Central memory CD8-positive, alpha-beta T cell (primary cell): ENCODE measurements around the gene PYROXD2.

Source experiments
- ATAC-seq: fragments of 150-1000 bp; cut with Tn5 transposase; replicated peaks from 2 replicates; pipeline ENCODE4 v1.10.0; 2022; ENCODE audit warnings: mild to moderate bottlenecking, moderate FRiP score, moderate number of reproducible peaks; ENCODE audit not compliant: poor library complexity, severe bottlenecking; ENCODE audit errors: extremely low read depth
- DNase-seq, 2 donors: peaks; one replicate each; pipeline ENCODE4 v3.0.0; 2021; ENCODE audit warnings: low spot score in 2 of 2
- H3K27ac Mint-ChIP-seq: one replicate; pipeline ENCODE4 v1.8.0; 2022; ENCODE audit warnings: low read depth, mild to moderate bottlenecking, moderate library complexity, mixed read lengths
- H3K27me3 Mint-ChIP-seq: one replicate; pipeline ENCODE4 v1.8.0; 2022; ENCODE audit warnings: mixed read lengths
- H3K36me3 Mint-ChIP-seq: one replicate; pipeline ENCODE4 v1.8.0; 2022; ENCODE audit warnings: mild to moderate bottlenecking, moderate library complexity, mixed read lengths; ENCODE audit not compliant: insufficient read depth
- H3K4me1 Mint-ChIP-seq: one replicate; pipeline ENCODE4 v1.8.0; 2022; ENCODE audit warnings: mixed read lengths
- H3K4me3 Mint-ChIP-seq: one replicate; pipeline ENCODE4 v1.8.0; 2022; ENCODE audit warnings: mild to moderate bottlenecking, moderate library complexity, mixed read lengths
- H3K9me3 Mint-ChIP-seq: one replicate; pipeline ENCODE4 v1.8.0; 2022; ENCODE audit warnings: mixed read lengths

Gene PYROXD2

DNA sequence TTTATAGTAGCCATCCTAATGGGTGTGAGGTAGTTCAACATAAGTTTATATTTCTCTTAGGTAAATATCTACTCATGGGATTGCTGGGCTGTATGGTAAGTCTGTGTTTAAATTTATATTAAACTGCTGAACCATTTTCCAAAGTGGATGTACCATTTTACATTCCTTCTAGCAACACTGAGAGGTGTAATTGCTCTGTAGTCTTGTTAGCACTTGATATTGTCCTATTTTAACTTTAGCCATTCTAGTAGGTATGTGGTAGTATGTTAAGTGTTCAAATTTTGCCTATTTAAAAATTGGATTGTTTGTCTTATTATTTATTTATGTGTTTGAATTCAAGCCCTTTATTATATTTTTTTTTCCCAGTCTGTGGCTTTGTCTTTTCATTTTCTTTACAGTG lies 34.3 kb upstream of the PYROXD2 start:
- DNase-seq (no peak), ATAC-seq (no peak)
- Mint-ChIP-seq H3K9me3 (no peaks in the 10 kb centered on the region), H3K36me3 (peaks cover 11% of the 10 kb centered on the region), H3K4me3 (no peak overlapping the region), H3K4me1 (peaks cover 25% of the 10 kb centered on the region), H3K27ac (no peak overlapping the region), H3K27me3 (peaks cover 34% of the 10 kb centered on the region)

DNA sequence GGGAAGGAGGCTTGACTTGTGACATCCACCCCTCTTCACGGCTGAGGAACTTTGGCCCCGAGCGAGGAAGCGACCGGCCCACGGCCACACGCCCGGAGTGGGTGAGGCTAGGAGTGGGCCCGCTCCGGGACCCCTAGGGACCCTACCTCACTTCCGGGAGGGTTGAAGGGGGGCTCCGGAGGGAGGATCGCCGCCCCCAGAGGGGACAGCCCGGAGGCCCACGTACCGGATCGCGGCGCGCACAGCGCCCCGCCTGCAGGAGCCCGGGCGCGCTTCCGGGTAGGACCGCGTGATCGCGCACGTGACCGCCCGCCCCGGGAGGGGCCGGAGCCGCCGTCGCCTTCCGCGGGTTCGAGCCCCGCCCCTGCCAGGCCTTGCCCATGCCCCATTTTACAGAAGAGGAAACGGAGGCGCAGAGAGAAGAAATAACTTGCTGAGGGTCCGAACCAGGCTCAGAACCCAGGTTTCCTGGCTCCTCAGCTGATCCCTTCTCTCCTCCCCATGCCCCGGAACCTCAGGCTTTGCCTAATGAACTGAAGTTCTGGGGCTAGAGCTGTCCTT lies 31.8 kb upstream of the PYROXD2 start, which contains the start of gene HPS1:
Gene HPS1, minus strand, starts transcription at position 275 of the 561 bp plus-strand sequence. CDS start 3,695 bp downstream, outside the sequence.
- Mint-ChIP-seq H3K27me3 (peaks cover 24% of the 10 kb centered on the region), H3K27ac (peak within 1 kb of the TSS; percentile 67), H3K4me1 (peaks cover 44% of the 10 kb centered on the region), H3K36me3 (peaks cover 16% of the 10 kb centered on the region), H3K4me3 (peak within 1 kb of the TSS; percentile 90), H3K9me3 (no peaks in the 10 kb centered on the region)
- ATAC-seq (peak; percentile 91), DNase-seq (peak; percentile 65 to 66)

DNA sequence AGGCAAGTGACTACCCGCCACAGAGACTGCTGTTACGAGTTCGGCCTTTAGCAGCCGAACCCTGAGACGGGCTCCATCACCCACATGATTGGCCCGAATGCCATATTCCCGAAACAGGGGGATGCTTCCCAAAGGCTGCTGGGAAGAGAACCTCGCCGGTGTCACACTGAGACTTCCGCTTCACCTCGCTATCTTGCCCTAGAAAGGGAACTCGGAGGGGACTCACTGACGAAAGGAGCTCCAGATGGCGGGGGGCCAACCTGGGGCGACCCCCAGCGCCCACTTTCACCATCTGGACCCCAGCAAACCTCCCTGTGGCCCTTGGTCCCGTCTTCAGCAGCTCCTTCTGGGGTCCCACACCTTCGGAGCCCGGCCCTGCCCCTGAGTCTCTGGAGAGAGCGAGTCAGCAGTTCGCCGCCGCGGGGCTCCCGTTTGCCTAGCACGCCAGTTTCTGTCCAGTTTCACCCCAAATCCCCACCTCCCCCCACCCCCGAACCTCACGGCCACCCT lies 31.2 kb upstream of the PYROXD2 start:
- Mint-ChIP-seq H3K27ac (peak overlapping the region; percentile 67), H3K27me3 (peaks cover 19% of the 10 kb centered on the region), H3K9me3 (no peaks in the 10 kb centered on the region), H3K4me3 (peak overlapping the region; percentile 90), H3K4me1 (peaks cover 49% of the 10 kb centered on the region), H3K36me3 (peaks cover 20% of the 10 kb centered on the region)
- ATAC-seq, result peak; percentile 55
- DNase-seq, result peak; percentile 25 to 28

- peaks cover 23% of the 10 kb centered on the region for H3K36me3 Mint-ChIP-seq
- DNase-seq, result no peak
- H3K27me3 Mint-ChIP-seq, result peaks cover 10% of the 10 kb centered on the region
- peak overlapping the region; percentile 90 for H3K4me3 Mint-ChIP-seq
- H3K27ac Mint-ChIP-seq, result peak overlapping the region; percentile 67
- no peaks in the 10 kb centered on the region for H3K9me3 Mint-ChIP-seq
- peaks cover 53% of the 10 kb centered on the region for H3K4me1 Mint-ChIP-seq
- no peak for ATAC-seq
Measured at GRCh38 chr10:98445200-98445812, 30.3 kb upstream of the PYROXD2 start.

GRCh38 chr10:98444314-98445006 lies 29.5 kb upstream of the PYROXD2 start:
- H3K4me1 Mint-ChIP-seq, result peaks cover 59% of the 10 kb centered on the region
- H3K27ac Mint-ChIP-seq, result peak overlapping the region; percentile 67
- peaks cover 3% of the 10 kb centered on the region for H3K27me3 Mint-ChIP-seq
- ATAC-seq, result no peak
- no peak for DNase-seq
- H3K36me3 Mint-ChIP-seq, result peaks cover 27% of the 10 kb centered on the region
- no peaks in the 10 kb centered on the region for H3K9me3 Mint-ChIP-seq
- H3K4me3 Mint-ChIP-seq, result peak overlapping the region; percentile 90

- H3K4me1 Mint-ChIP-seq, result peaks cover 44% of the 10 kb centered on the region
- no peaks in the 10 kb centered on the region for H3K9me3 Mint-ChIP-seq
- DNase-seq, result no peak
- H3K4me3 Mint-ChIP-seq, result no peak overlapping the region
- peak overlapping the region; percentile 18 for H3K27ac Mint-ChIP-seq
- ATAC-seq, result no peak
- peaks cover 40% of the 10 kb centered on the region for H3K36me3 Mint-ChIP-seq
- H3K27me3 Mint-ChIP-seq, result no peaks in the 10 kb centered on the region
Measured at GRCh38 chr10:98438715-98439114, 23.7 kb upstream of the PYROXD2 start.

- Mint-ChIP-seq H3K9me3 (no peaks in the 10 kb centered on the region), H3K36me3 (peaks cover 37% of the 10 kb centered on the region), H3K4me1 (peaks cover 28% of the 10 kb centered on the region), H3K27me3 (no peaks in the 10 kb centered on the region), H3K4me3 (no peak overlapping the region), H3K27ac (no peak overlapping the region)
- DNase-seq, result no peak
- no peak for ATAC-seq
Measured at GRCh38 chr10:98436704-98437103, 21.7 kb upstream of the PYROXD2 start.

DNA sequence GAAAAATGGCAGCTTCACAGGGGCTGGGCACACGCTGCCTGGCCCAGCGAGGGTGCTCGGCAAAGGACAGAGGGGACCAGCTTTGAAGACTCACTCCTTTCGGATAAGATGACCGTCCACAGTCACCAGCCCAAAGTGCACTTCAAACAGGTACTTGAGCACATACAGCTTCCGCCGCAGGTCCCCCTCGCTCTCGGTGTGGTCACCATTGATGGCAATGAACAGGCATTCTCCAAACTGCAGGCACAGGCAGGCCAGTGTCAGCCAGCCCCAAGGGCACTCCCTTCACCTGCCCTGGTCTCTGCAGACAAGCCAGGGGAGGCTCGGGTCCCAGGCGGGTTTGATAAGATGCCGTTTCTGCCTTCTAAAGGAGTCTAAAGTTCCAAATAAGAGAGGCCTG lies 20.2 kb upstream of the PYROXD2 start:
- Mint-ChIP-seq H3K9me3 (no peaks in the 10 kb centered on the region), H3K27ac (no peak overlapping the region)
- ATAC-seq, result no peak

GRCh38 chr10:98433881-98434732 lies 19.1 kb upstream of the PYROXD2 start:
- Mint-ChIP-seq H3K4me1 (peaks cover 17% of the 10 kb centered on the region), H3K27ac (no peak overlapping the region), H3K27me3 (no peaks in the 10 kb centered on the region), H3K4me3 (no peak overlapping the region), H3K36me3 (peaks cover 39% of the 10 kb centered on the region), H3K9me3 (no peaks in the 10 kb centered on the region)
- peak in 1 of 2 donors; percentile 8 for DNase-seq
- ATAC-seq, result no peak

More for the DNA sequence above, 20.2 kb upstream of the PYROXD2 start:
- no peak for DNase-seq
- Mint-ChIP-seq H3K4me1 (peaks cover 25% of the 10 kb centered on the region), H3K27me3 (no peaks in the 10 kb centered on the region), H3K36me3 (peaks cover 42% of the 10 kb centered on the region), H3K4me3 (no peak overlapping the region)

GRCh38 chr10:98433371-98433770 lies 18.4 kb upstream of the PYROXD2 start:
- DNase-seq, result no peak
- Mint-ChIP-seq H3K36me3 (peaks cover 36% of the 10 kb centered on the region), H3K4me1 (peaks cover 13% of the 10 kb centered on the region), H3K27me3 (no peaks in the 10 kb centered on the region), H3K27ac (no peak overlapping the region), H3K4me3 (no peak overlapping the region), H3K9me3 (no peaks in the 10 kb centered on the region)
- no peak for ATAC-seq

DNA sequence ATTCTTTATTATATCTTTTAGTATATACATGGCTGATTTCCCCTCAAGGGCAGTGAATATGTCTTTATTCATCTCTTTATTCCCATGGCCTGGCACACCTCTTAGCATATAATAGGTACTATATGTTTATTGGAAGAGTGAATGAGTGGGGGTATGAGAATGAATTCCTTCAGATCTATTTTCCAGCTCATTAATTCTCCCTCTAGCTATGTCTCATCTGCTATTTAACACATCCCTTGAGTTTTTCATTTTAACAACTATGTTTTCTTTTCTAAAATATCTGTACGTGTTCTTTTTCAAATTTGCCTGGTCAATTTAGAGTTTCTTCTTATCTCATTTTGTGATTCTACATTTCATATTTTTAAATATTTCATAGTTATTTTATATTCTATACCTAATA lies 17.3 kb upstream of the PYROXD2 start:
- Mint-ChIP-seq H3K36me3 (peaks cover 34% of the 10 kb centered on the region), H3K9me3 (no peaks in the 10 kb centered on the region), H3K27ac (no peak overlapping the region), H3K27me3 (no peaks in the 10 kb centered on the region), H3K4me3 (no peak overlapping the region), H3K4me1 (peaks cover 6% of the 10 kb centered on the region)
- ATAC-seq, result no peak
- no peak for DNase-seq

DNA sequence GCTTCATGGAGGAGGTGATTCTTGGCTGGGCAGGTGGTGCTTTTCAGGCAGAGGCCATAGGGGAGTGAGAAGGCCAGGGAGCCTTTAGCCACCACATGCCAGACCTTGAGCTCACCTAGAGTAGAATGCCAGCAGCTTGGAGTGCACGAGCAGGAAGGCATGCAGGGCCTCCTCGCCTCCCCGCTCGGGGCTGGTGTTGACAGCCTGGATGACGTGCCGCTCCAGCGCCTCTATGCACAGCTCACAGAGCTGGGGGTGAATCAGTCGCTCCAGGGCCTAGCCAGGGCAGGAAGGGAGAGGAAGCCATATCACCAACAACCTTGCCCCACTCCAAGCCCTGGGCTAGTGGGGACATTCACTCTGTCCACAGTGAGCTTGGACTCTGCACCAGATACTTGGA lies 16.0 kb upstream of the PYROXD2 start:
- Mint-ChIP-seq H3K27ac (no peak overlapping the region), H3K36me3 (peaks cover 35% of the 10 kb centered on the region), H3K4me3 (no peak overlapping the region), H3K9me3 (no peaks in the 10 kb centered on the region), H3K4me1 (peaks cover 6% of the 10 kb centered on the region), H3K27me3 (no peaks in the 10 kb centered on the region)
- DNase-seq (peak; percentile 4), ATAC-seq (no peak)
